ENCODE data around the gene KIFC1.

DNA sequence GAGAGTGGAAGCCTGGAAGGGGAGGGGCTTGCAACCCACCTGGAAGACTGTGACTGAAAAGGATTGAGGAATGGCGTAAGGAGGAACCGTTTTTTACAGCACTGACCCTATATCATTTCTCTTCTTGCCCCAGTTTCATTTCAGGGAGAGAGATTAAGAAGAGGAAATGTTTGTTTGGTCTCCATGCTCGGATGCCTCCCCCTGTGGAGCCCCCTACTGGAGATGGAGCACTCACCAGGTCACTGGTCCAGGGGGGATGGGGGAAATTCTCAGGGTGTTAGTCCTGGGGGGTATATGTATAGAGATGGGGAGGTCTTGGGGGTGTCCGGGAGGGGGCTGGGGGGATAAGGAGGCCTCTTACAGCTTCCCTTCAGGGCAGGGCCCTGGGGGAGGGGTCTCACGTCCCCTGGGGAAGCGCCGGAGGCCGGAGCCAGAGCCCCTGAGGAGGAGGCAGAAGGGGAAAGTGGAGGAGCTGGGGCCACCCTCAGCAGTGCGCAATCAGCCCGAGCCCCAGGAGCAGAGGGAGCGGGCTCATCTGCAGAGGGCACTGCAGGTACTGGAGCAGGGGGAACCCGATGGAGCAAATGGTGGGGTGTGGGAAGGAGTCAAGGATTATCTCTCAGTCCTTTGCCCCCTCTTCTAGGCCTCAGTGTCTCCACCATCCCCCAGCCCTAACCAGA is 23.1 kb downstream of the KIFC1 start:
- TF ChIP-seq, protein P1, sequence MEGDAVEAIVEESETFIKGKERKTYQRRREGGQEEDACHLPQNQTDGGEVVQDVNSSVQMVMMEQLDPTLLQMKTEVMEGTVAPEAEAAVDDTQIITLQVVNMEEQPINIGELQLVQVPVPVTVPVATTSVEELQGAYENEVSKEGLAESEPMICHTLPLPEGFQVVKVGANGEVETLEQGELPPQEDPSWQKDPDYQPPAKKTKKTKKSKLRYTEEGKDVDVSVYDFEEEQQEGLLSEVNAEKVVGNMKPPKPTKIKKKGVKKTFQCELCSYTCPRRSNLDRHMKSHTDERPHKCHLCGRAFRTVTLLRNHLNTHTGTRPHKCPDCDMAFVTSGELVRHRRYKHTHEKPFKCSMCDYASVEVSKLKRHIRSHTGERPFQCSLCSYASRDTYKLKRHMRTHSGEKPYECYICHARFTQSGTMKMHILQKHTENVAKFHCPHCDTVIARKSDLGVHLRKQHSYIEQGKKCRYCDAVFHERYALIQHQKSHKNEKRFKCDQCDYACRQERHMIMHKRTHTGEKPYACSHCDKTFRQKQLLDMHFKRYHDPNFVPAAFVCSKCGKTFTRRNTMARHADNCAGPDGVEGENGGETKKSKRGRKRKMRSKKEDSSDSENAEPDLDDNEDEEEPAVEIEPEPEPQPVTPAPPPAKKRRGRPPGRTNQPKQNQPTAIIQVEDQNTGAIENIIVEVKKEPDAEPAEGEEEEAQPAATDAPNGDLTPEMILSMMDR (IDR thresholded peaks at IDR 0.05 in 4 of 5, conservative IDR thresholded peaks at IDR 0.05 in 1 of 5): no peak
- no peak for TF ChIP-seq POLR2A (IDR thresholded peaks at IDR 0.05)

Measured in gastrocnemius medialis (tissue), 4 donors.